BLaER1 (cell line): ENCODE results near the gene E2F6.

ENCODE experiments used
- H3K27ac ChIP-seq: shearing (Covaris generic); formaldehyde crosslinking; 2 replicates; pipeline ENCODE4 v1.8.1; 2022
- H3K27me3 ChIP-seq: shearing (Covaris generic); formaldehyde crosslinking; 2 replicates; pipeline ENCODE4 v1.8.1; 2022
- H3K36me3 ChIP-seq: shearing (Covaris generic); formaldehyde crosslinking; 2 replicates; pipeline ENCODE4 v1.8.1; 2022
- H3K4me1 ChIP-seq: shearing (Covaris generic); formaldehyde crosslinking; 2 replicates; pipeline ENCODE4 v1.8.1; 2022
- H3K4me2 ChIP-seq: shearing (Covaris generic); formaldehyde crosslinking; 2 replicates; pipeline ENCODE4 v1.8.1; 2022
- H3K4me3 ChIP-seq: shearing (Covaris generic); formaldehyde crosslinking; 2 replicates; pipeline ENCODE4 v1.8.1; 2022
- H3K9ac ChIP-seq: shearing (Covaris generic); formaldehyde crosslinking; 2 replicates; pipeline ENCODE4 v1.8.1; 2022
- H3K9me3 ChIP-seq: shearing (Covaris generic); formaldehyde crosslinking; 2 replicates; pipeline ENCODE4 v1.8.1; 2022
- H4K20me1 ChIP-seq: shearing (Covaris generic); formaldehyde crosslinking; 2 replicates; pipeline ENCODE4 v1.8.1; 2022
- Cebpa-rat ChIP-seq: shearing (Covaris generic); IDR thresholded peaks from 2 replicates; pipeline ENCODE4 v1.8.1; 2022

The E2F6 gene

DNA sequence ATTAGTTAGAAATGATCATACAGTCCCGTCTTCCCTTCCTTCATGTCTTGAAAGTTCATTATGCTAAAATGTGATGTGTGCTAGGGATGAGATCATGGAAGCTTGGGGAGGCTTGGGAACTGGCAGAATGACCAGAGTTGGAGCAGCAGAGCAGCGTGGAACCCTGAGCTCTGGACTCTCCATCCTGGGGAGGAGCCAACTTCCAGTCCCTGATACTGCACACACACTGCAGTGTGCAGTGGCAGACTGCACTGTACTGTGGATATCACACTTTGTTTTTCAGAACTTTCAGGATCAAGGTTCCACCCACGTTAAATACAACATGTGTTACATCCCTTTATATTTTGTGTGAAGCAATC is 40.6 kb upstream of the E2F6 start:
- Histone ChIP-seq H3K36me3 (no peaks in the 10 kb centered on the region), H3K4me1 (no peaks in the 10 kb centered on the region), H3K9me3 (peaks cover 25% of the 10 kb centered on the region), H3K4me3 (no peak overlapping the region), H3K9ac (no peak overlapping the region), H3K27me3 (no peaks in the 10 kb centered on the region), H3K4me2 (no peak overlapping the region), H4K20me1 (no peaks in the 10 kb centered on the region), H3K27ac (no peak overlapping the region)
- TF ChIP-seq Cebpa-rat = no peak

DNA sequence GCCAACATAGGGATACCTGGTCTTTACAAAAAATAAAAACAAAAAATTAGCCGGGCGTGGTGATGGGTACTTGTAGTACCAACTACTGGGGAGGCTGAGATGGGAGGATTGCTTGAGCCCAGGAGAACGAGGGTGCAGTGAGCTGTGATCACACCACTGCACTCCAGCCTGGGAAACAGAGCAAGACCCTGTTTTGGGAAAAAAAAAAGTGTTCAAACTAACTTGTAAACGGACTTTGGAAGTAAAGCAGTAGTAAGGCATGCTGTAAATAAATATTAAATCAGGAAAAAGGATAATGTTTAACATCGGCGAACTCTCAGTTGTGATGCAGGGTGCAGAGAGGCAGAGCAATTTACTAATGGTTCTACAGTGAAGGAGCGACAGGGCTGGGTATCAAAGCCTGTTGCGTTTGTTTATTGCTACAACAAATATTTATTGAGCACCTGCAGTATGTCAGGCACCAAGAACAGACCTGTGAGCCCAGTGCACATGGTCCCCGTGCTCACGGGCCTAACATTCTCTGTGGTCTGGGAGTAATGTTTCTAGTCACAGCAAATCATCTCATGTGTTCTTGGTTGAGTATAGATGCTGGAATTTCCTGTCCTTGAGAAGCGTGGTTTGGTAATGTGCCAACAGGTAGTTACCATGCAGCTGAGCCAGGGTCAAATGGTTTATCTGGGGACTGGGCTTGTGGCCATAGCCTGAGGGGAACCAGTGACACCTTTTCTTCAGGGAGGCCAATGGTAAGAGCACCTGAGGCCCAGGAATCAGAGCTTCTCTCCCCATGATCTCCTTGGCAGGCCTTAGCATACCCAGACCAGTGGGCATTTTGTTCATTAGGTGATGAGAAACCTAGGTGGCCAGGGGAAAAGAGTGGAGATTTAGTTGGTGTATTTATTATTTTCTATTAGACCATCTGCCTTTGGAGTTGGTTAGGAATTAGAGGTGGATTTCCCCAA is 40.0 kb upstream of the E2F6 start:
- Histone ChIP-seq H3K27ac (no peak overlapping the region), H4K20me1 (no peaks in the 10 kb centered on the region), H3K4me2 (no peak overlapping the region), H3K4me1 (no peaks in the 10 kb centered on the region), H3K9ac (no peak overlapping the region), H3K27me3 (no peaks in the 10 kb centered on the region), H3K9me3 (peaks cover 25% of the 10 kb centered on the region), H3K4me3 (no peak overlapping the region), H3K36me3 (no peaks in the 10 kb centered on the region)
- no peak for TF ChIP-seq Cebpa-rat

DNA sequence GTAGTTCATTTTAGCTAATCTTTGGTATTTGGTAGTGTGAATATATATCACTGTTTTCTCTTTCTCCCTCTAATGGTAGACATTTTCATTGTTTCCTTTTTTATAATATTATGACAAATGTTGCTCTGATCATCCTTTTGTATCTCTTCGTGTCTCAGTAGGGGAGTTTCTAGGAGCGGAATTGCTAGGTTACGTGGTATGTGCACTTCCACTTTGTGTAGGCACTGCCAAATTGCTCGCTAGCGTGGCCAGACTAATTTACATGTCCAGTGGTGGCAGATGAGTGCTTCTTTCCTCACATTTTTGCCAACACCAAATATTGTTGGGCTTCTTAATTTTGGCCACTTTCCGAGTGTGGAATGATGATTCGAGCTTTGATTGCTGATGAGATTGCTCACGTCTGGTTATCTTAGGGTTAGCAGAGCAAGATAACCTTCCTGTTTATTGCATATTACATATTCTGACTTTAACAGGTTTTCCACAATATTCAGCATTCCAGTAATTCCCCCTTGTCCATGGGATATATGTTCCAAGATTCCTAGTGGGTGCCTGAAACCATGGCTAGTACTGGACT is 37.5 kb upstream of the E2F6 start:
- no peaks in the 10 kb centered on the region for H4K20me1 ChIP-seq
- H3K27me3 ChIP-seq = no peaks in the 10 kb centered on the region
- no peak for TF ChIP-seq Cebpa-rat

DNA sequence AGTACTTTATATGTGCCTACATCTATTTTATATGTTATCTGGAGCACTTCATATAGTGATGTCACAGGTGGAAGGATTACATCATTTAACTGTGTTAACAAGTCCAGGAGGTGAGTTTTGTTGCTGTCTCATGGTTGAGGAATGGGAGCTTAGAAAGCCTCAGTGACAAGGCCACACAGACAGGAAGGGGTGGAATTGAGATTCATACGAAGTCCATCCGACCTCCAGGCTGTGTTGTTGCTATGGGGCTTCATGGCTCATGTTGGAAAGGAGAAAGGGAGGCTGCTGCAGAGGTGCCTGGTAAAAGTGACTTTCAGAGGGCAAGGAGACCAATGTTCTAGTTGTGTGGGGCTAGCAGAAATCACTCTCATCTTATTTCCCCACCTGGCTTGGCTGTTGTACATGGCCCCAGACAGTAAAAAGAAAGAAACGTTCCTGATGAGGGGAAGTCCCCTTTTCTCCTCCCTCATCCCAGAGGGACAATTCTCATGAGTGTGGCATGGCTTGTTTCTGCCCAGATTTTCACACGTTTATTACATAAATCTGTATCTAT is 36.9 kb upstream of the E2F6 start:
- H3K27me3 ChIP-seq = no peaks in the 10 kb centered on the region
- no peak for TF ChIP-seq Cebpa-rat
- H3K4me1 ChIP-seq = no peaks in the 10 kb centered on the region
- H3K9me3 ChIP-seq = peaks cover 25% of the 10 kb centered on the region
- no peak overlapping the region for H3K4me2 ChIP-seq
- no peak overlapping the region for H3K4me3 ChIP-seq
- no peaks in the 10 kb centered on the region for H4K20me1 ChIP-seq
- H3K27ac ChIP-seq = no peak overlapping the region
- H3K36me3 ChIP-seq = no peaks in the 10 kb centered on the region
- no peak overlapping the region for H3K9ac ChIP-seq

More for the DNA sequence above, 37.5 kb upstream of the E2F6 start:
- no peak overlapping the region for H3K4me2 ChIP-seq
- peaks cover 25% of the 10 kb centered on the region for H3K9me3 ChIP-seq
- H3K4me3 ChIP-seq = no peak overlapping the region
- H3K36me3 ChIP-seq = no peaks in the 10 kb centered on the region
- no peak overlapping the region for H3K27ac ChIP-seq
- H3K9ac ChIP-seq = no peak overlapping the region
- H3K4me1 ChIP-seq = no peaks in the 10 kb centered on the region

DNA sequence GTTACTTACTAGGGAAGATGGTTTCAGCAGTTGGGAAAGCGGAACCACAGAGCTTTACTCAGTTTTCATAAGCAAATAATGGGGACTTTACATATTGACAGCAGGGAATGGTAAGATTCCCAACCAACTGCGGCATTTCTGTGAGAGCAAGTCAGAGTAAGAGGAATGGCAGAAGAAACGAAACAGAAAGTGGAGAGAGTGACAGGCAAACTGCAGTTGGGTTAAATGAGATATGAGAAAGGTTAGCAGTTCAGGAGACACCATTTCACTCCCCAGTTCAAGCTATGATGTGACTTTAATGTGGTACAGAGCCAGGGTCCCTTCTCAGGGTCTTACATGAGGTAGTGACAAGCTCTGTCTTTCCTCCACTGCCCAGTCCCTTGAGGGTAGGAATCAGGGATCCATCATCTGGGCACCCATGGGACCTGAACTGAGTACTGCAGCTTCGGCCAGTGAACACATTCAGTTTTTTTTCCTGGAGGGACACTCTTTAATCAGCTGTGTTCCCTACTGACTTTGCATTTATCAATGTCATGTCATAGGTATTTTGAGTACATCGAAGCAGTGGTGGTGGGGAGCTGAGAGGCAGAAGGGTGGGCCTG is 34.8 kb upstream of the E2F6 start:
- Histone ChIP-seq H3K9me3 (peaks cover 25% of the 10 kb centered on the region), H3K36me3 (no peaks in the 10 kb centered on the region), H3K27ac (no peak overlapping the region), H3K9ac (no peak overlapping the region), H3K4me1 (no peaks in the 10 kb centered on the region), H3K27me3 (no peaks in the 10 kb centered on the region), H4K20me1 (no peaks in the 10 kb centered on the region), H3K4me2 (no peak overlapping the region), H3K4me3 (no peak overlapping the region)
- TF ChIP-seq Cebpa-rat = no peak

DNA sequence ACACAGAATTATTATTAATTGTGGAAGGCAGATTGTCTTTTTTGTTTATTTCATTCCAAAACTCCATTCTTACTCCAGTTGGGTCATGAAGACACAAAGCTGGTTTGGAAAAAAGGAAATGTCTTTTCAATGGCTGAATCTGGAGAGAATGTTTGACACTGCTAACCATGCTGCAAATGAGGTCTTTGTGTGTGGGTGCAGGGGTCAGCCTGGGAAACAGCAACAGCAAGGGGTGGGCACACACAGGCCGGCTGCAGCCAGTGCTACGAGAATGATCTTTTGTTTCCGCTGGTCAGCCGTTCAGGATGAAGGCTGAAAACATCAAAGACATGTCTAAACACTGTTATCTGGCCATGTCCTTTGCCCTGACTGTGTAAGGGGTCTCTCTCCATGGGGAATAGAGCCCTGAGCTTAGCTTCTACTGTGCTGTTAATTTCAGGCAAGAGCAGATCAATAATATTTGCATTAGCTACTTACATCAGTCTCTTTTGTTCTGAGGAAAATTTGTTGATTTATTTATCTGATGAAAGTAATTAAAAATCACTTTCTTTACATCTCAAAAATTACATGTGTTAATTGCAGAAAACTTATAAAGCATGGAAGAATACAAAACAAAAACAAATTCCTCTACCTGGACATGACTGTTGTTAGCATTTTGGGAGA is 33.3 kb upstream of the E2F6 start:
- Histone ChIP-seq H3K27ac (no peak overlapping the region), H4K20me1 (no peaks in the 10 kb centered on the region), H3K4me1 (no peaks in the 10 kb centered on the region), H3K9me3 (peaks cover 16% of the 10 kb centered on the region), H3K4me2 (no peak overlapping the region), H3K4me3 (no peak overlapping the region), H3K9ac (no peak overlapping the region), H3K36me3 (no peaks in the 10 kb centered on the region), H3K27me3 (no peaks in the 10 kb centered on the region)
- no peak for TF ChIP-seq Cebpa-rat

DNA sequence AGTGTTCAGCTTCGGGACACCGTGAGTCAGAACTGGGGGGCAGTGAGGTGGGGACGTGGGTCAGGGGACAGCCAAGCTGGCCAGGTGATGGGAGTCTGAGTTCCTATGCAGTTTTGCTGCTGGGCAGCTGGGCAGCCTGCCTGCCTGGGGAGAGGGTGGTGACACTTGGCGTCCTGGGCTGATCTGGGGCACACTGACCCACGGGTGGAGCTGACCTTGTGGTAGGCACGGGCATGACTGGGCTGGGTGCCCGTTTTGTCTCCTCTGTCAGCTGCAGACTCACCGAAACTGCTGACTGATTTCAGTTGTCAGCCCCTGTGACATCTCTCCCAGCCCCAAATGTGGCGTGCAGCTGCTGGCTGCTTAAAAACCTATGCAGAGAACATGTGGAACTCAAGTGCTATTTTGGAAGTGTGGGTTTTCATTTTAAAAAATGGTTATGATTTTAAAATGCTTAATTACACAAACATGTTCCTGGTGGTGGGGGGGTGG is 32.6 kb upstream of the E2F6 start:
- Histone ChIP-seq H4K20me1 (no peaks in the 10 kb centered on the region), H3K27me3 (no peaks in the 10 kb centered on the region), H3K4me2 (no peak overlapping the region), H3K4me3 (no peak overlapping the region), H3K27ac (no peak overlapping the region), H3K9me3 (peaks cover 10% of the 10 kb centered on the region), H3K4me1 (no peaks in the 10 kb centered on the region), H3K9ac (no peak overlapping the region), H3K36me3 (no peaks in the 10 kb centered on the region)
- TF ChIP-seq Cebpa-rat = no peak

DNA sequence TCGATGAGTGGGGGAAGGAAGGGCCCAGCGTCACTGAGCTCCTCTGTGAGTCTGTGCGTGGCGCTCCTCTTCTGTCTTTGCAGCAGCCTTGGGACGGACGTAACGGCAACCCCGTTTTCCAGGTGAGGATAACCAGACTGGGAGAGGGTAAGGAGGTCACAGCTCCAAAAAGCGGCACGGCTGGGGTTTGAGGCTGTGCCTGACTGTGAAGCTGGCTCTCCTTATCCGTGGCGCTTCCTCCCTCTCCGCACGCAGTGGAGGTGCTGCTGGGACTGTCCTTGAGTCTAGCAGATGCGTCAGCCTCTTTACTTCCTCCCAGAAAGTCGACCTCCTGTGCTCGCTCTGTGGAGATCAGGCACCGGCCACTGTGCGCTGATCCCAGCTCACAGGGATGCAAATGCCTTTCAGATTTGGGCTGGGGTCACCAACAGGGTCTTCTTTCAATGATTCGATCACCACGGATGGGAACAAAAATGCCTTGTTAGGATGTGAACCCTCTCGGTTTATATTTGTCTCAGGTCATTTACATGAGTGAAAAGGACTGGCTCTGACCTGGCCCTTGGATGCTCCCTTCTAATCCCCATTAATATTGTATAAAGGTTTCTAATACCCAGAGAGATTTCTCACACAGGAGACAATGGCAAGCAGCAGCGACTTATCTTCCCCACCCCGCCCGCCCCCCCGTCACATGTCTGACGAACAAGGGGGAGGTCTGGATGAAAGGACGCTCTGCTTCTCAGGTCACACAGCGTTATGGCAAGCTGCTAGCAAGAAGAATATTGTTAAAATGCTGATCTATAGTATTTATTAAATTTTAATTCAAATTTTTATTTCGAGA is 30.1 kb upstream of the E2F6 start:
- no peak overlapping the region for H3K4me3 ChIP-seq
- no peak overlapping the region for H3K9ac ChIP-seq
- no peaks in the 10 kb centered on the region for H4K20me1 ChIP-seq
- no peaks in the 10 kb centered on the region for H3K9me3 ChIP-seq
- TF ChIP-seq Cebpa-rat = no peak
- no peaks in the 10 kb centered on the region for H3K4me1 ChIP-seq
- H3K27me3 ChIP-seq = no peaks in the 10 kb centered on the region
- no peaks in the 10 kb centered on the region for H3K36me3 ChIP-seq
- H3K27ac ChIP-seq = no peak overlapping the region
- H3K4me2 ChIP-seq = no peak overlapping the region

DNA sequence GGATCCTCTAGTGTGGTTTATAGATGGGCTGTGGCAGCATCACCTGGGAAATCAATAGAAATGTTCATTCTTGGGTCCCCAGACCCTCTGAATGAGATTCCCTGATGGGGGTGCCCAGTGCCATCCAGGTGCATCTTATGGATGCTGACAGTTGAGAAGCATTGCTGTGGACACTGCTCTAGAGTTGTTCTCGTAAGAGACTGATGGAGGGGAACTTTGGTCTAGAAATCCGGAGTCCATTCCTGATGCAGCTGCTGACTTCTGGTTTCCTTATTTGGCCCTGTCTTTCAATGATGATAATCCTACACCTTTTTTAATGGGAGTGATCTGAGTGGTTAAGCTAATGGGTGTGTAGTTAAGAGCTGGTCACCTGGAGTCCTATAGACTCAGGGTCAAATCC is 28.3 kb upstream of the E2F6 start:
- Histone ChIP-seq H3K9me3 (peaks cover 6% of the 10 kb centered on the region; the same call in 1 of the 2 replicates), H3K4me2 (no peak overlapping the region), H3K4me3 (no peak overlapping the region), H3K36me3 (no peaks in the 10 kb centered on the region), H4K20me1 (no peaks in the 10 kb centered on the region), H3K27me3 (no peaks in the 10 kb centered on the region), H3K4me1 (no peaks in the 10 kb centered on the region), H3K9ac (no peak overlapping the region), H3K27ac (no peak overlapping the region)
- no peak for TF ChIP-seq Cebpa-rat
